B cell (primary cell): ENCODE data around the gene PLEKHG2.

Experiments
- EZH2 ChIP-seq: IDR thresholded peaks from 2 replicates; pipeline ENCODE4 v1.6.1; 2012; ENCODE audit warnings: borderline replicate concordance, low read depth, mild to moderate bottlenecking, moderate library complexity, low read length; ENCODE audit not compliant: insufficient read depth, poor library complexity, severe bottlenecking
- TF ChIP-seq, protein P1 (sequence below): fragments of 200-600 bp; IDR thresholded peaks from one replicate; pipeline ENCODE4 v1.8.0; 2022; ENCODE audit warnings: antibody characterized with exemption, mild to moderate bottlenecking

DNA sequence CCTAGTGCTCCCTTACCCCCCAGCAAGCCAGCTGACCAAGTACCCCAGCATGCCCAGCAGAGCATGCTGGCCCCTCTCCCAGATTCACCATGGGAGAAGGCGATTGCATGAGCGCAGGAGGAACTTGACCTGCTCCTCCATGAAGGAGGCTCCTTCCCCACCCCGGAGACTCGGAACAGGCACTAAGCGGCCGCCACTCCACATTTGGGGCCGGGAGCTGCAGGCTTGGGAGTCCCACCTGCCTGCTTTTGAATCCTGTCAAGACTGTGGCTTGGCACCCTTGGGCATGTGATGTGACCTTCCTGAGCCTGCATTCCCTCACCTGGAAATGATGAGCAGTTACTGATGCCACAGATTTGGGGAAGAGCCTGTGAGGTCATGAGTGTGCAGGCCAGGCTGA lies 55.5 kb downstream of the PLEKHG2 start:
- no peak for TF ChIP-seq EZH2
- TF ChIP-seq, protein P1, sequence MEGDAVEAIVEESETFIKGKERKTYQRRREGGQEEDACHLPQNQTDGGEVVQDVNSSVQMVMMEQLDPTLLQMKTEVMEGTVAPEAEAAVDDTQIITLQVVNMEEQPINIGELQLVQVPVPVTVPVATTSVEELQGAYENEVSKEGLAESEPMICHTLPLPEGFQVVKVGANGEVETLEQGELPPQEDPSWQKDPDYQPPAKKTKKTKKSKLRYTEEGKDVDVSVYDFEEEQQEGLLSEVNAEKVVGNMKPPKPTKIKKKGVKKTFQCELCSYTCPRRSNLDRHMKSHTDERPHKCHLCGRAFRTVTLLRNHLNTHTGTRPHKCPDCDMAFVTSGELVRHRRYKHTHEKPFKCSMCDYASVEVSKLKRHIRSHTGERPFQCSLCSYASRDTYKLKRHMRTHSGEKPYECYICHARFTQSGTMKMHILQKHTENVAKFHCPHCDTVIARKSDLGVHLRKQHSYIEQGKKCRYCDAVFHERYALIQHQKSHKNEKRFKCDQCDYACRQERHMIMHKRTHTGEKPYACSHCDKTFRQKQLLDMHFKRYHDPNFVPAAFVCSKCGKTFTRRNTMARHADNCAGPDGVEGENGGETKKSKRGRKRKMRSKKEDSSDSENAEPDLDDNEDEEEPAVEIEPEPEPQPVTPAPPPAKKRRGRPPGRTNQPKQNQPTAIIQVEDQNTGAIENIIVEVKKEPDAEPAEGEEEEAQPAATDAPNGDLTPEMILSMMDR, result no peak
